Lower leg skin (tissue), 4 donors: ENCODE data around the gene GARIN1A. TPM values are rescaled to one million over a fixed set of nuclear protein-coding genes. Genes with fewer than 3 reads are reported as not detected.

Experiments
- DNase-seq, 2 donors: peaks; one replicate each; pipeline ENCODE4 v3.0.0-alpha.2; 2019; ENCODE audit warnings: low spot score in 2 of 2
- H3K4me3 ChIP-seq: fragments of 200-600 bp; sonication (generic); 2 replicates; pipeline ENCODE4 v1.5.1; 2017; ENCODE audit warnings: mild to moderate bottlenecking, low read depth; ENCODE audit not compliant: poor library complexity, severe bottlenecking
- CTCF ChIP-seq, 3 donors: fragments of 450-650 bp; IDR thresholded peaks; one replicate each; pipeline ENCODE4 v1.5.1; 2016; ENCODE audit warnings: antibody characterized with exemption in 3 of 3, mild to moderate bottlenecking in 3 of 3, moderate library complexity in 2 of 3
- POLR2A ChIP-seq, 2 donors: fragments of 450-650 bp; IDR thresholded peaks; one replicate each; pipeline ENCODE4 v1.6.1; 2016 to 2017; ENCODE audit warnings: antibody characterized with exemption in 2 of 2, mild to moderate bottlenecking in 1 of 2, moderate library complexity in 1 of 2
- WGBS, 2 donors: methylation state at CpG; one replicate each; pipeline ENCODE4 v1.1.5; 2018; 5-methylcytosine and 5-hydroxymethylcytosine counted together
- intact Hi-C: fragments of 100-400 bp; cut with DNase I; formaldehyde crosslinking; loops from one replicate; pipeline ENCODE4 v1.15.0; 2023; ENCODE audit warnings: low total_unique reads
- total RNA-seq, 4 donors: library from RNA; depleted of rRNA; stranded (reverse); fragments of >200 nt; gene quantifications; one replicate each; pipeline ENCODE4 v1.1.0, GENCODE V29; 2016

Gene GARIN1A
- total RNA-seq, 4 donors from 2014 or later, result 0.26 to 1.0 (median 0.71) TPM; not detected in 1

GRCh38 chr7:128694738-128695137 lies 22.6 kb downstream of the GARIN1A start:
- intact Hi-C loops, result no loop called here
- TF ChIP-seq CTCF (IDR thresholded peaks at IDR 0.05), result no peak
- TF ChIP-seq POLR2A (IDR thresholded peaks at IDR 0.05), result no peak
- no peak overlapping the region for H3K4me3 ChIP-seq
- DNase-seq, result no peak
- 22 to 39% methylated on average over 2 of the region's 2 CpGs for WGBS, 2 donors

DNA sequence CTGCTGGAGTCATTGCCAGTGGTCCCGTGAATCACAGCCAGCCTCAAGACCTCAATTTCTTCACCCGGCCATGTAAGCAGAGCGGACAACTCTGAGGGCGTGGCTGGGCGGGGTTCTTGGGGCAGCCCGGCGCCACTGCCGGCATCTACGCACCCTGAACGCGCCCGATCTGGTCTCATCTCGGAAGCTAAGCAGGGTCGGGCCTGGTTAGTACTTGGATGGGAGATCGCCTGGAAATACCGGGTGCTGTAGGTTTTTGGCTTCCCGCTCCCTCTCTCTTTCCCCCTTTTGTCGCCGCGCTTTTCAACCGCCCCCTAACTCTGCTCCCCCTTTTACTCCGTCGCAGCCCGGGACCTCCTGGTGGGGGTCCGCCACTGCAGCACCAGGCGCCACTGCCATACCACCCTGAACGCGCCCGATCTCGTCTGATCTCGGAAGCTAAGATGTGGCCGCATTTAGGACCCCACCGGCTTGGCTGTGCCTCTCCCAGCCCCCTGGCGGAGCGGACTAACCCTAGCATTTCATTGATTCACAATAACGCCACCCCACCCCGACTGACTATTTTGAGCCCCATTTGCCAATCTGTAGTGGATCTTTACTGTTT lies 25.3 kb downstream of the GARIN1A start:
- intact Hi-C loops, result no loop called here
- WGBS, 2 donors, result 2 to 6% methylated on average over 36 to 37 of the region's 37 CpGs
- no peak for TF ChIP-seq CTCF (IDR thresholded peaks at IDR 0.05)
- no peak for TF ChIP-seq POLR2A (IDR thresholded peaks at IDR 0.05)

DNA sequence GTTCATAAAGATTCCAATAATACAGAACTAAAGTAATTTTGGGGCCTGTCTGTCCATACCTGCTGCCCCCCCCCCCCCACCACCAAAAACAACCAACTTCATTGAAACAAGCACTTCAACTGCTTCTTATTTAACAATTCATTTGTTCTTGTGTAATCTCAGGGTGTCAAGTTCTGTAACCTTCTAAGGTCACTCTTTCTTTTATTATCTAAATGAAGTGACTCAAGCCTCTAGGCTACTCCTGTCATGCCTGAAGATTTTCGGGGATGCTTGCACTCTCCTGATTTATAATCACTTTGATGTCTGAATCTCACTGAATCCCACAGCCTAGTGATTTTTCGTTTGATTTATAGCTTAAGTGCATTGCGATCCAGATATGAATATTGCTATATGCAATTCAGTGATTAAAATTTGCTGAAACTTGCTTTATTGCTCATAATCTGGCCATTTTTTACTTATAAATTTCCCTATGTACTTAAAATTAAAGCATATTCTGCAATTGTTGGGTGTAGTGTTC lies 27.2 kb downstream of the GARIN1A start:
- intact Hi-C loops, result no loop called here
- TF ChIP-seq CTCF (IDR thresholded peaks at IDR 0.05) (no peak), POLR2A (IDR thresholded peaks at IDR 0.05) (no peak)
- 52 to 69% methylated on average over 3 of the region's 3 CpGs for WGBS, 2 donors

More for the DNA sequence above, 25.3 kb downstream of the GARIN1A start:
- peak; percentile 32 to 86 for DNase-seq
- peak overlapping the region; percentile 0 for H3K4me3 ChIP-seq

GRCh38 chr7:128699895-128700294 lies 27.8 kb downstream of the GARIN1A start:
- intact Hi-C loops, result no loop called here
- WGBS, 2 donors, result 64 to 73% methylated on average over 1 of the region's 1 CpG
- H3K4me3 ChIP-seq, result no peak overlapping the region
- TF ChIP-seq POLR2A (IDR thresholded peaks at IDR 0.05) (no peak), CTCF (IDR thresholded peaks at IDR 0.05) (no peak)
- no peak for DNase-seq

More for the DNA sequence above, 27.2 kb downstream of the GARIN1A start:
- H3K4me3 ChIP-seq, result no peak overlapping the region
- no peak for DNase-seq

DNA sequence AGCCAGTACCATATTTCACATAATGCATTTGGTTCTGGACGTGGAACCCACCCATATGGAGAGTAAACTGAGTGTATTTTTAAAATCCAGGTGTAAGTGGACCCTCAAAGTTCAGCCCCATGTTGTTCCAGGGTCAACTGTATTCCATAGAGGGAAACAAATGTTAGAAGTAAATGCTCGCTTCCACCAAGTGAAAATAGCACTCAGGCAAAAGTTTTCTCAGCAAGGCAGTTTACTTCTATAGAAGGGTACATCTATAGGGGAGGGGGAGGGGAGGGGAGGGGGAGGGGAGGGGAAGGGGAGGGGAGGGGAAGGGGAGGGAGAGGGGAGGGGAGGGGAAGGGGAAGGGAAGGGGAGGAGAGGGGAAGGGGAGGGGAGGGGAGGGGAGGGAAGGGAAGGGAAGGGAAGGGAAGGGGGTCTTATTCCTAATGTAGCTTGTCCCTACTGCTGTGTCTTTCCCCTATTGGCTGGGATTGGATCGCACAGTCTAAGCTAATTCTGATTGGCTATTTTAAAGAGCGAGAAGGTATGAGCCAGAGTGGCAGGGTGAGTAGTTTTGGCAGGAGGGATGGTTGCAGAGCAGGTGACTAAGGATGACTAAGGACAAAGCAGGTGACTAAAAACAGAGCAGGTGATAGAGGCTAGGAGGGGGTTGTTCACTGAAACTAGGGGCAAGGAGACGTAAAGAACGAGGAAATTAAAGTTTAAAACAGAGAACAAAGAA lies 29.1 kb downstream of the GARIN1A start:
- WGBS, 2 donors, result 83 to 84% methylated on average over 6 of the region's 6 CpGs
- H3K4me3 ChIP-seq, result no peak overlapping the region
- intact Hi-C loops, result no loop called here
- peak in 1 of 2 donors; percentile 2 for DNase-seq
- no peak for TF ChIP-seq POLR2A (IDR thresholded peaks at IDR 0.05)
- no peak for TF ChIP-seq CTCF (IDR thresholded peaks at IDR 0.05)
